NCI-H2107 treated with DMSO at 0.1 percent for 48 hours (cell line): Measurements from ENCODE around the gene GFM2.
"Not testable (repeated sequence)": the region's sequence is repeated elsewhere in the genome, so short reads cannot be mapped to it uniquely, and the experiment has no call there.

ENCODE experiments used
- DNase-seq: peaks from one replicate; lab custom pipeline; 2025; ENCODE audit not compliant: unreplicated experiment; lab: John Stamatoyannopoulos, UW

The GFM2 gene

GRCh38 chr5:74717596-74717995 lies 49.3 kb downstream of the GFM2 start:
- no peak for DNase-seq

- no peak for DNase-seq
Measured at GRCh38 chr5:74693191-74693590, 73.7 kb downstream of the GFM2 start.

GRCh38 chr5:74686962-74687751 lies 79.8 kb downstream of the GFM2 start:
- no peak for DNase-seq

GRCh38 chr5:74685979-74686631 lies 80.8 kb downstream of the GFM2 start:
- no peak for DNase-seq

- DNase-seq = no peak
Measured at GRCh38 chr5:74684900-74685851, 81.7 kb downstream of the GFM2 start, which contains the start of gene HEXB. Gene HEXB, plus strand, starts transcription at chr5:74685233. Its CDS starts 28 bp downstream, at chr5:74685261.

GRCh38 chr5:74679966-74680365 lies 87.0 kb downstream of the GFM2 start:
- DNase-seq = no peak

GRCh38 chr5:74679300-74679699 lies 87.6 kb downstream of the GFM2 start:
- DNase-seq = not testable (repeated sequence)

- DNase-seq = not testable (repeated sequence)
Measured at GRCh38 chr5:74678123-74678522, 88.8 kb downstream of the GFM2 start.

GRCh38 chr5:74676466-74676865 lies 90.5 kb downstream of the GFM2 start:
- not testable (repeated sequence) for DNase-seq

GRCh38 chr5:74673011-74673790 lies 93.7 kb downstream of the GFM2 start:
- no peak for DNase-seq

- DNase-seq = no peak
Measured at GRCh38 chr5:74672215-74672877, 94.6 kb downstream of the GFM2 start.
